GM12874 (cell line): Measurements from ENCODE around the gene KRTAP17-1.

Experiments
- TF ChIP-seq, protein P1 (sequence below): IDR thresholded peaks from 2 replicates; pipeline ENCODE4 v1.5.1; 2011; ENCODE audit warnings: low read depth, mild to moderate bottlenecking, control low read depth, low read length, moderate library complexity; ENCODE audit not compliant: insufficient read depth

KRTAP17-1 gene

DNA sequence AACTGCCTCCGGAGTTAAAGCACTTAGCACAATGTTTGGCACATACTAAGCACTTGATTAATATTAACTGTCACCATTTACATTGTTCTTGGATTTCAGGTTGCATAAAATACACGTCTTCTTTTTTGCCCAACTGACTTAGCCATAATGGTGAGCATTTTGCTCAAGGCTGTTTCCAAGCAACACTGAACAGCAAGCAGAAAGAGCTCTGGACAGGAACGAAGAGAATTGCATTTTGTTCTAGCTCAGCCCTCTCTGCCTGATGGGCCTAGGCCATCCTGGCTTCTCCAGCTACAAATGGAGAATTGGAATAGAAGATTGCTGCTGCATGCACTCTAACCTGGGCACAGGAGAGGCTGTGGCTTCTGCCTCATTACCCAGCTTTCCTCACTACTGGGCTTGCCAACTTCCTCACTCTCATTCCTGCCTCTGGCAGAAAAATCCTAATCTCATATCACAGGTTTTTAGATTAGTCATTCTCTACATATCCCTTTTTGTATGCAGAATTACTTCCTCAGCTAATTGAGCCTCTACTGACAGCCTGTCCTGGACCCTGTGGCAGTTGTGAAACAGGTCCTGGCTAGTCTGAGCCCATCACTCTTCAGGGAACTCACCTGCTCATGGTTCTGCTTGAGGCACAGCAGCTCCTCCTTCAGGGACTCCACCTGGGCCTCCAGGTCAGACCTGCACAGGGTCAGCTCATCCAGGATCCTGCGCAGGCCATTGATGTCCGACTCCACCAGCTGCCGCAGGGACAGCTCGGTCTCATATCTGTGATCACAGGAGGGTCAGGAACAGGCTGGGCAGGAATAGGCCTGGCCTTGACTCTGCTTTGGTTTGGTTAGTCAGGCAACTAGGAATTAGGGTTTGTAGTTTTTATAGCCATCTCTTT, 32.6 kb upstream of the KRTAP17-1 start:
- TF ChIP-seq, protein P1, sequence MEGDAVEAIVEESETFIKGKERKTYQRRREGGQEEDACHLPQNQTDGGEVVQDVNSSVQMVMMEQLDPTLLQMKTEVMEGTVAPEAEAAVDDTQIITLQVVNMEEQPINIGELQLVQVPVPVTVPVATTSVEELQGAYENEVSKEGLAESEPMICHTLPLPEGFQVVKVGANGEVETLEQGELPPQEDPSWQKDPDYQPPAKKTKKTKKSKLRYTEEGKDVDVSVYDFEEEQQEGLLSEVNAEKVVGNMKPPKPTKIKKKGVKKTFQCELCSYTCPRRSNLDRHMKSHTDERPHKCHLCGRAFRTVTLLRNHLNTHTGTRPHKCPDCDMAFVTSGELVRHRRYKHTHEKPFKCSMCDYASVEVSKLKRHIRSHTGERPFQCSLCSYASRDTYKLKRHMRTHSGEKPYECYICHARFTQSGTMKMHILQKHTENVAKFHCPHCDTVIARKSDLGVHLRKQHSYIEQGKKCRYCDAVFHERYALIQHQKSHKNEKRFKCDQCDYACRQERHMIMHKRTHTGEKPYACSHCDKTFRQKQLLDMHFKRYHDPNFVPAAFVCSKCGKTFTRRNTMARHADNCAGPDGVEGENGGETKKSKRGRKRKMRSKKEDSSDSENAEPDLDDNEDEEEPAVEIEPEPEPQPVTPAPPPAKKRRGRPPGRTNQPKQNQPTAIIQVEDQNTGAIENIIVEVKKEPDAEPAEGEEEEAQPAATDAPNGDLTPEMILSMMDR: no peak

DNA sequence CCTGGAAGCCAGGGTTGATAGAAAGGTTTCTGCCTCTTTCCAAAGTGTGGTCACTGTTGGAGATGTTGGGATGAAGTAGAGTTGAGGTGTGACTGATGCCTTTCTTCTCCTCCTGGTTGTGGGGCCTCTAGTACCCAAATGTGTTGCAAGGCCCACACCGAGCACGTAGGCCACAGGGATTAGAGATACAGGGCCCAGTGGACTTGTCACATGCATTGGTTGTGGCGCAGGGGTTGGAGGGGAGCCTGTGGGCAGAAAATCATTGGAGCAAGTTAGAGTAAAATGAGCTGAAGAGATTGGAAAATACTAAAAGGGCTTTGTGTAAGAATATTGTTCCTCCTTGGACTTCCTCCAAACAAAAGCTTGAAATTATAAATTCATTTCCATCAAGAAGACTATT, 30.5 kb upstream of the KRTAP17-1 start:
- TF ChIP-seq, protein P1: no peak

DNA sequence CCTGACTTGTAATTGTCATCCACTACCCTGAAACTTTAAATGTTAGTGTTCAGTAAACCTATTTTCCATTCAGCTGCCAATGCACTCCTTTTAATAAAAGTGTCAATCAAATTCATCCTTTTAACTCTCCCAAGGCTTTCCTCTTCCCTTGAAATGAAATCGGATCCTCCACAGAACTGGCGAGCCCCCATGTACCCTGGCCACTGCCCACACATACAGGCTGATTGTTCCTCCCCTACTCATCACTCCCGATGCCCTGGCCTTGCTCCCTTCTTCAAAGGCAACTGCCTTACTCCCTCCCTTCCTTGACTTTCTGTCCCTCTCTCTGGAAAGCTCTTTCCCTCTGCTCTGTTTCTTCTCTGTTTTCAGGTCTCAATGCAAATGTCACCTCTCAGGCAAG, 27.5 kb upstream of the KRTAP17-1 start:
- TF ChIP-seq, protein P1: no peak

DNA sequence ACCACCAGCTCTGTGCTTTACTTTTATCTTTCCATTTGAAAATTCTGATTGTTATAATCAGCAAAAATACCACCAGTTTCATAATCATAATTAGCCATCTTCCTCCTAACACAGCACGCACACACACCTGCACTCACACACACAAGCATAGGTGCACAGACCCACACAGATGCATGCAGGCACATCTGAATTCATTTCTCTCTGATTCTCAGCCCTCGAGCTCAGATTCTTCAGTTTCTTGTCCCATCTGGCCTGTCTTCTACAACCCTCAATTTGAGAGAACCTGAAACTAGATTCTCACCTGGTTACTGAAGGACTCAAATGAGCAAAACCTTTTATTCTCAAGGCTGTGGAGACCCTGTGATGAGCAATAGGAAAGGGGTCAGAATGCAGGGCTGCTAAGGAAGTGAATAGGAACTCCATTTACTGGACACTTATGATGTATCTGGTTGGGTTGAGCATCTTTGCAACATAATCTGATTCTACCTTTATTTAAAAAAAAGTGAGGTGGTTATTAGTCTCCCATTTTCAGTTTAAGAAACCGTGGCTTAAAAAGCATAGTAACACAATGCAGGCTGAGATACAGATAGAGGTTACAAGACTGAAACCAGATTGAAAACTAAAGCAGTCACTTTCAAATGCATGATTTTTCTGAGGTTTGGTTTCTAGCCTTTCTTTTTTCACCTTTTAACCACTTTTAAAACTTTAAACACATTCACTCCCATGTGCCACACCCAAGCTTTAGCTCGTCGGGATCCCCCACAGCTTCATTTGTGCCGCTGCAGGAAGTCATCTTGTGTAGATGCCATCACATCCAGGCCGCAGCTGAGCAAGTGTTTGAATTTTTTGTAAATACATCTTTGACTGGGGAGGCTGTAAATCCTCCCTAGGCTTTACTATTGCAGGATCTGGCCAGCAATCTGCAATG, 25.7 kb upstream of the KRTAP17-1 start:
- TF ChIP-seq, protein P1: no peak

DNA sequence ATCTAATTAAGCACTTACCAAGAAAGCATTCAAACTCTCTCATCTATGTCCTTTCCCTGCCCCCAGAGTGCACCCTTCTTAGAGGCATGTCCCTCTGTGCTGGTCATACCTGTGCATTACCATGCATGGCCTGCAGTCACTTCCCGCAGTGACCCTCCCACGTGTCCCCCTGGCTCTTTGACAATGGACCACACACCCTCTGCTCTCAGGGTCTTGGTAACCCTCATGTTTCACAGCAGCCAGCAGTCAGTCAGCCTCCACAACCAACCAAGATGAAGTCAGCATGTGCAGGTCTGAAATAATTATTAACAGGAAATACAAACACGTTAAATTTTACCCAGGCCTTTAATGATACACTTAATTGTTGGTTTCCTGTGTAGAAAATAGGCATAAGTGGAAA, 25.0 kb upstream of the KRTAP17-1 start:
- TF ChIP-seq, protein P1: no peak

DNA sequence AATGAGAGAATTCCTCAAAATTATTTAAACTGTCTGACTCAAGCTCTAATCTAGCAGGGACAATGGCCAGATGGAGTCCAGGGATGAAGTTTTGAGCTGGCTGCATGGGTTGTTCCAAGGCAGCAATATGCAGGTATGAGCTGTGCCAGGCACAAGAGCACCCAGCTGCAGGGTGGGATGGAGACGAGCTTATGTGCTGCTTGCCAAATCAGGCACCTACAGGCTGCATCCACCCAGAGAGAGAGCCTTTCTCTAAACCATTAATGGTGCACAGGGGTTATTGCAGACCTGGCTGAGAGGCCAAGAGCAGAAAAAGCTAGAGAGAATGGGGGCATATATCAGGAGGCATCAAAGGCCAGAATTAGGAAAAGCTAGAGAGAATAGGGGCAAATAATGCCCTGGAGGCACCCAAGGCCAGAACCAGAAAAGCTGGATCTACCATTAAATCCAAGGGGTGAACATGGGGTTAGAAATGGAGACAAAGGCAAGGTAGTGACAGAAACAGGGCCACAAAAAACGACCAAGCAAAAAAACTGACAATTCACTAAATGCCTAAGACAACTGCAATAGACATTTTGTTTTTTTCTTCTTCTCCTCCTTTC, 24.2 kb upstream of the KRTAP17-1 start:
- TF ChIP-seq, protein P1: no peak
